Measurements from ENCODE around the gene FBXL19. TPM values are rescaled to one million over a fixed set of nuclear protein-coding genes. Genes with fewer than 3 reads are reported as not detected.
A peak's percentile ranks its signal among the peaks of the same experiment; 100 is the strongest.

FBXL19 gene
- polyA plus RNA-seq, 4 donors = 8.7 to 26.3 (median 13.4) TPM

GRCh38 chr16:30910427-30911029, 12.8 kb upstream of the FBXL19 start:
- Histone ChIP-seq H3K4me3 (ENCODE audit: low read depth in 1 of 3, low read length in 3 of 3) (no peak overlapping the region), H3K36me3 (ENCODE audit: control insufficient read depth in 3 of 3, insufficient read depth in 2 of 3, low read depth in 1 of 3, low read length in 3 of 3) (no peaks in the 10 kb centered on the region), H3K27ac (ENCODE audit: low read depth in 1 of 3, low read length in 2 of 3) (no peak overlapping the region), H3K27me3 (ENCODE audit: control insufficient read depth in 3 of 3, insufficient read depth in 3 of 3, low read length in 3 of 3) (no peaks in the 10 kb centered on the region), H3K4me1 (ENCODE audit: control insufficient read depth in 3 of 3, insufficient read depth in 2 of 3, low read depth in 1 of 3, low read length in 2 of 3) (no peaks in the 10 kb centered on the region), H3K9me3 (ENCODE audit: control insufficient read depth in 2 of 2, insufficient read depth in 1 of 2, low read depth in 1 of 2, low read length in 1 of 2) (no peaks in the 10 kb centered on the region)
- no peak for DNase-seq
- 75 to 81% (median 76%) methylated on average over 16 to 18 of the region's 18 CpGs for WGBS, 3 donors
- FAIRE-seq = no peak

GRCh38 chr16:30912794-30913412, 10.5 kb upstream of the FBXL19 start:
- Histone ChIP-seq H3K4me1 (ENCODE audit: control insufficient read depth in 3 of 3, insufficient read depth in 2 of 3, low read depth in 1 of 3, low read length in 2 of 3) (no peaks in the 10 kb centered on the region), H3K9me3 (ENCODE audit: control insufficient read depth in 2 of 2, insufficient read depth in 1 of 2, low read depth in 1 of 2, low read length in 1 of 2) (no peaks in the 10 kb centered on the region), H3K27ac (ENCODE audit: low read depth in 1 of 3, low read length in 2 of 3) (no peak overlapping the region), H3K27me3 (ENCODE audit: control insufficient read depth in 3 of 3, insufficient read depth in 3 of 3, low read length in 3 of 3) (no peaks in the 10 kb centered on the region), H3K36me3 (ENCODE audit: control insufficient read depth in 3 of 3, insufficient read depth in 2 of 3, low read depth in 1 of 3, low read length in 3 of 3) (no peaks in the 10 kb centered on the region), H3K4me3 (ENCODE audit: low read depth in 1 of 3, low read length in 3 of 3) (no peak overlapping the region)
- DNase-seq (no peak), FAIRE-seq (no peak)
- WGBS, 3 donors = 83 to 87% (median 87%) methylated on average over 6 of the region's 6 CpGs

DNA sequence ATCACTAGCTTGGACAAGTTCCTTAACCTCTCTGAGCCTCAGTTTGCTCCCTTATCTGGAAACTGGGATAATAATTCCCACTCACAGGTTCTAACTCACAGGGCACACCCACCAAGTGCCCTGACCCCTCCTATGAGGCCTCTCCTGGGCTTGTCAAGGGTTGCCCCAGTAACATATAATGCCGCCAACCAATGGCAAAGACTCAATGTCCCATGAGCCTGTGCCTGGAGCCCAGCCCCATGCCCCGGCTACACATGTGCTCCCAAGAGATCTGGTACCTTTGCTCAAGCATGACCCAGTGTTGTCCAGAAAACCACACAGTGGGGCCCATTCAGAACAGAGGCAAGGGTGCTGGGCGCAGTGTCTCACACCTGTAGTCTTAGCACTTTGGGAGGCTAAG, 8.5 kb upstream of the FBXL19 start:
- no peak overlapping the region for H3K27ac ChIP-seq (ENCODE audit: low read depth in 1 of 3, low read length in 2 of 3)
- no peak for FAIRE-seq
- H3K36me3 ChIP-seq (ENCODE audit: control insufficient read depth in 3 of 3, insufficient read depth in 2 of 3, low read depth in 1 of 3, low read length in 3 of 3) = no peaks in the 10 kb centered on the region
- DNase-seq = no peak
- no peaks in the 10 kb centered on the region for H3K27me3 ChIP-seq (ENCODE audit: control insufficient read depth in 3 of 3, insufficient read depth in 3 of 3, low read length in 3 of 3)
- H3K4me3 ChIP-seq (ENCODE audit: low read depth in 1 of 3, low read length in 3 of 3) = no peak overlapping the region
- H3K4me1 ChIP-seq (ENCODE audit: control insufficient read depth in 3 of 3, insufficient read depth in 2 of 3, low read depth in 1 of 3, low read length in 2 of 3) = no peaks in the 10 kb centered on the region
- 87 to 90% (median 88%) methylated on average over 3 of the region's 3 CpGs for WGBS, 3 donors
- H3K9me3 ChIP-seq (ENCODE audit: control insufficient read depth in 2 of 2, insufficient read depth in 1 of 2, low read depth in 1 of 2, low read length in 1 of 2) = no peaks in the 10 kb centered on the region

- Histone ChIP-seq H3K27ac (ENCODE audit: low read depth in 1 of 3, low read length in 2 of 3) (no peak overlapping the region), H3K36me3 (ENCODE audit: control insufficient read depth in 3 of 3, insufficient read depth in 2 of 3, low read depth in 1 of 3, low read length in 3 of 3) (peaks cover 0 to 6% (median 0%) of the 10 kb centered on the region in 3 donors), H3K4me3 (ENCODE audit: low read depth in 1 of 3, low read length in 3 of 3) (no peak overlapping the region), H3K4me1 (ENCODE audit: control insufficient read depth in 3 of 3, insufficient read depth in 2 of 3, low read depth in 1 of 3, low read length in 2 of 3) (no peaks in the 10 kb centered on the region), H3K27me3 (ENCODE audit: control insufficient read depth in 3 of 3, insufficient read depth in 3 of 3, low read length in 3 of 3) (no peaks in the 10 kb centered on the region), H3K9me3 (ENCODE audit: control insufficient read depth in 2 of 2, insufficient read depth in 1 of 2, low read depth in 1 of 2, low read length in 1 of 2) (no peaks in the 10 kb centered on the region)
- DNase-seq (no peak), FAIRE-seq (no peak)
- WGBS, 3 donors = 83 to 93% (median 83%) methylated on average over 1 of the region's 1 CpG
Observed at GRCh38 chr16:30918614-30919013, 4.8 kb upstream of the FBXL19 start.

DNA sequence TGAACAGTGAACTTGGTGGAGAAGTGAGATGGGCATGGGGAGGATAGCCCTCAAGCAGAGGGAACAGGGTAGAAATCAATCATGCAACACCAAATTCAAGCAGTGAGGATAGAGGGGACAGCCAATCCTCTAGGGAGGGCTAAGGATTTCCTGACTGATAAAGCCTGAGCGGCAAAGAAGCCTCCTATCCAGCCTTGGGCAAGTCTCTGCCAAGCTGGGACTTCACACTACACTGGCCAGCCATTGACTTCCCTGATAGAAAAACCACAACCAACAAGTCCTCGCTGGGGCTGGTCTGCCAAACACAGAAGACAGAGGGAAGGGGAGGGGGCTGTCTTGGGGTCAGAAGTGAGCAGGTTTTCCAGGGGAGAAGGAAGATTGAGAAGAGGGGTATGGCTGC, 2.5 kb upstream of the FBXL19 start:
- peaks cover 0 to 6% (median 5%) of the 10 kb centered on the region in 3 donors for H3K4me1 ChIP-seq (ENCODE audit: control insufficient read depth in 3 of 3, insufficient read depth in 2 of 3, low read depth in 1 of 3, low read length in 2 of 3)
- 76 to 94% (median 81%) methylated on average over 2 of the region's 2 CpGs for WGBS, 3 donors
- FAIRE-seq (no peak), DNase-seq (no peak)
- no peaks in the 10 kb centered on the region for H3K27me3 ChIP-seq (ENCODE audit: control insufficient read depth in 3 of 3, insufficient read depth in 3 of 3, low read length in 3 of 3)
- H3K9me3 ChIP-seq (ENCODE audit: control insufficient read depth in 2 of 2, insufficient read depth in 1 of 2, low read depth in 1 of 2, low read length in 1 of 2) = no peaks in the 10 kb centered on the region
- peak overlapping the region in 1 of 3 donors; percentile 92 for H3K27ac ChIP-seq (ENCODE audit: low read depth in 1 of 3, low read length in 2 of 3)
- H3K4me3 ChIP-seq (ENCODE audit: low read depth in 1 of 3, low read length in 3 of 3) = no peak overlapping the region
- H3K36me3 ChIP-seq (ENCODE audit: control insufficient read depth in 3 of 3, insufficient read depth in 2 of 3, low read depth in 1 of 3, low read length in 3 of 3) = peaks cover 0 to 8% (median 0%) of the 10 kb centered on the region in 3 donors

- Histone ChIP-seq H3K36me3 (ENCODE audit: control insufficient read depth in 3 of 3, insufficient read depth in 2 of 3, low read depth in 1 of 3, low read length in 3 of 3) (peaks cover 0 to 13% (median 0%) of the 10 kb centered on the region in 3 donors), H3K9me3 (ENCODE audit: control insufficient read depth in 2 of 2, insufficient read depth in 1 of 2, low read depth in 1 of 2, low read length in 1 of 2) (no peaks in the 10 kb centered on the region), H3K4me3 (ENCODE audit: low read depth in 1 of 3, low read length in 3 of 3) (peak overlapping the region in 2 of 3 donors; percentile 58 to 66), H3K27me3 (ENCODE audit: control insufficient read depth in 3 of 3, insufficient read depth in 3 of 3, low read length in 3 of 3) (no peaks in the 10 kb centered on the region), H3K27ac (ENCODE audit: low read depth in 1 of 3, low read length in 2 of 3) (peak overlapping the region; percentile 72 to 98 (median 92)), H3K4me1 (ENCODE audit: control insufficient read depth in 3 of 3, insufficient read depth in 2 of 3, low read depth in 1 of 3, low read length in 2 of 3) (peaks cover 0 to 6% (median 5%) of the 10 kb centered on the region in 3 donors)
- FAIRE-seq = no peak
- no peak for DNase-seq
- WGBS, 3 donors = 22 to 25% (median 25%) methylated on average over 6 of the region's 6 CpGs
Observed at GRCh38 chr16:30921459-30921747, 2.0 kb upstream of the FBXL19 start.

- peaks cover 0 to 18% (median 0%) of the 10 kb centered on the region in 3 donors for H3K36me3 ChIP-seq (ENCODE audit: control insufficient read depth in 3 of 3, insufficient read depth in 2 of 3, low read depth in 1 of 3, low read length in 3 of 3)
- FAIRE-seq (no peak), DNase-seq (peak; percentile 84 to 96)
- peaks cover 0 to 6% (median 5%) of the 10 kb centered on the region in 3 donors for H3K4me1 ChIP-seq (ENCODE audit: control insufficient read depth in 3 of 3, insufficient read depth in 2 of 3, low read depth in 1 of 3, low read length in 2 of 3)
- H3K27ac ChIP-seq (ENCODE audit: low read depth in 1 of 3, low read length in 2 of 3) = peak overlapping the region; percentile 72 to 98 (median 92)
- 0% methylated on average over 36 to 37 of the region's 37 CpGs for WGBS, 3 donors
- H3K4me3 ChIP-seq (ENCODE audit: low read depth in 1 of 3, low read length in 3 of 3) = peak overlapping the region in 2 of 3 donors; percentile 58 to 66
- H3K9me3 ChIP-seq (ENCODE audit: control insufficient read depth in 2 of 2, insufficient read depth in 1 of 2, low read depth in 1 of 2, low read length in 1 of 2) = no peaks in the 10 kb centered on the region
- no peaks in the 10 kb centered on the region for H3K27me3 ChIP-seq (ENCODE audit: control insufficient read depth in 3 of 3, insufficient read depth in 3 of 3, low read length in 3 of 3)
Observed at GRCh38 chr16:30921748-30922419, 1.5 kb upstream of the FBXL19 start.

- H3K4me3 ChIP-seq (ENCODE audit: low read depth in 1 of 3, low read length in 3 of 3) = peak overlapping the region; percentile 43 to 79 (median 66)
- 0 to 1% (median 0%) methylated on average over 42 of the region's 42 CpGs for WGBS, 3 donors
Observed at GRCh38 chr16:30922420-30922959, 882 bp upstream of the FBXL19 start.

More at GRCh38 chr16:30922420-30922959, 882 bp upstream of the FBXL19 start:
- Histone ChIP-seq H3K27ac (ENCODE audit: low read depth in 1 of 3, low read length in 2 of 3) (peak overlapping the region; percentile 91 to 98 (median 92)), H3K27me3 (ENCODE audit: control insufficient read depth in 3 of 3, insufficient read depth in 3 of 3, low read length in 3 of 3) (no peaks in the 10 kb centered on the region), H3K36me3 (ENCODE audit: control insufficient read depth in 3 of 3, insufficient read depth in 2 of 3, low read depth in 1 of 3, low read length in 3 of 3) (peaks cover 0 to 24% (median 0%) of the 10 kb centered on the region in 3 donors), H3K9me3 (ENCODE audit: control insufficient read depth in 2 of 2, insufficient read depth in 1 of 2, low read depth in 1 of 2, low read length in 1 of 2) (no peaks in the 10 kb centered on the region), H3K4me1 (ENCODE audit: control insufficient read depth in 3 of 3, insufficient read depth in 2 of 3, low read depth in 1 of 3, low read length in 2 of 3) (peaks cover 0 to 6% (median 5%) of the 10 kb centered on the region in 3 donors)
- FAIRE-seq (peak; percentile 83), DNase-seq (peak; percentile 100)

All from small intestine (tissue), 7 donors.